Fibroblast of the aortic adventitia (primary cell): Measurements from ENCODE around the gene EP300. TPM values are rescaled to one million over a fixed set of nuclear protein-coding genes. Genes with fewer than 3 reads are reported as not detected.
"Not testable (repeated sequence)": the region's sequence is repeated elsewhere in the genome, so short reads cannot be mapped to it uniquely, and the experiment has no call there.

Source experiments
- DNase-seq: peaks from one replicate; pipeline ENCODE4 v3.0.0-alpha.2; 2010; ENCODE audit warnings: low read depth
- H3K4me3 ChIP-seq: 2 replicates; pipeline ENCODE4 v1.5.1; 2011; ENCODE audit warnings: low read depth, mild to moderate bottlenecking, control low read depth, low read length, moderate library complexity
- CTCF ChIP-seq: IDR thresholded peaks from 2 replicates; pipeline ENCODE4 v1.5.1; 2011; ENCODE audit warnings: mild to moderate bottlenecking, low read length, control low read depth, inconsistent platforms; ENCODE audit not compliant: insufficient read depth
- total RNA-seq: library from RNA; depleted of rRNA; stranded (reverse); fragments of >200 nt; gene quantifications from 2 replicates; pipeline ENCODE4 v1.2.3, GENCODE V29; 2012; ENCODE audit warnings: low replicate concordance

EP300 gene
- total RNA-seq, 1 donor, result 49.0 TPM

- no peak for TF ChIP-seq CTCF
- H3K4me3 ChIP-seq, result no peak overlapping the region
- DNase-seq, result no peak
Measured at GRCh38 chr22:41177622-41178424, 85.4 kb downstream of the EP300 start.

DNA sequence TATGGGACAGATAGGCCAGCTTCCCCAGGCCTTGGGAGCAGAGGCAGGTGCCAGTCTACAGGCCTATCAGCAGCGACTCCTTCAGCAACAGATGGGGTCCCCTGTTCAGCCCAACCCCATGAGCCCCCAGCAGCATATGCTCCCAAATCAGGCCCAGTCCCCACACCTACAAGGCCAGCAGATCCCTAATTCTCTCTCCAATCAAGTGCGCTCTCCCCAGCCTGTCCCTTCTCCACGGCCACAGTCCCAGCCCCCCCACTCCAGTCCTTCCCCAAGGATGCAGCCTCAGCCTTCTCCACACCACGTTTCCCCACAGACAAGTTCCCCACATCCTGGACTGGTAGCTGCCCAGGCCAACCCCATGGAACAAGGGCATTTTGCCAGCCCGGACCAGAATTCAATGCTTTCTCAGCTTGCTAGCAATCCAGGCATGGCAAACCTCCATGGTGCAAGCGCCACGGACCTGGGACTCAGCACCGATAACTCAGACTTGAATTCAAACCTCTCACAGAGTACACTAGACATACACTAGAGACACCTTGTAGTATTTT, 86.1 kb downstream of the EP300 start:
- DNase-seq, result no peak
- H3K4me3 ChIP-seq, result no peak overlapping the region
- no peak for TF ChIP-seq CTCF

DNA sequence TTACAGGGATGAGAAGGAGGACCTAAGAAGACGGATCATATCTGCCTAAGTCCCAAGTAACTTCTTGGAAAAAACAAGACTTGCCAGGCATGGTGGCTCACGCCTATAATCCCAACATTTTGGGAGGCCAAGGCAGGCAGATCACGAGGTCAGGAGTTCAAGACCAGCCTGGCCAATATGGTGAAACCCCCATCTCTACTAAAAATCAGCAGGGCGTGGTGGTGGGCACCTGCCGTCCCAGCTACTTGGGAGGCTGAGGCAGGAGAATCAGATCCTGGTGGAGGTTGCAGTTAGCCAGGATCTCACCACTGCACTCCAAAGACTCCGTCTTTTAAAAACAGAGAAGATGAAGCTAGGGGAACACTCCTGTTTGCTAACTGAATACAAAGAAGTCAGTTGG, 88.0 kb downstream of the EP300 start:
- not testable (repeated sequence) for DNase-seq, H3K4me3 ChIP-seq

GRCh38 chr22:41180926-41181325, 88.5 kb downstream of the EP300 start:
- DNase-seq, result no peak
- TF ChIP-seq CTCF, result no peak
- H3K4me3 ChIP-seq, result no peak overlapping the region

GRCh38 chr22:41181349-41182241, 89.2 kb downstream of the EP300 start:
- peak; percentile 47 for DNase-seq
- no peak overlapping the region for H3K4me3 ChIP-seq
- TF ChIP-seq CTCF, result no peak

DNA sequence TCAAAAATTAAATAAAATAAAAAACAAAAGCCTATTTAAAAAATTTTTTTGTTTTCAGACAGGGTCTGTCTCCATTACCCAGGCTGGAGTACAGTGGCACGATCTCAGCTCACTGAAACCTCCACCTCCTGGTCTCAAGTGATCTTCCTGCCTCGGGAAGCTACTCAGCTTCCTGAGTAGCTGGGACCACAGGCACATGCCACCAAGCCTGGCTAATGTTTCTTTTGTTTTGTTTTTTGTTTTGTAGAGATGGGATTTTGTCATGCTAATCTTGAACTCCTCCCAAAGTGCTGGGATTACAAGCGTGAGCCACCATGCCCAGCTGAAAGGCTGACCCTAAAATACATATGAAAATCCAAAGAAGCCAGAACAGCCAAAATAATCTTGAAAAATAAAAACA, 92.3 kb downstream of the EP300 start:
- no peak for DNase-seq
- TF ChIP-seq CTCF, result no peak
- H3K4me3 ChIP-seq, result no peak overlapping the region

GRCh38 chr22:41191467-41191866, 99.1 kb downstream of the EP300 start:
- no peak for TF ChIP-seq CTCF
- no peak for DNase-seq
- H3K4me3 ChIP-seq, result no peak overlapping the region
